ENCODE measurements around the gene BBS1. TPM values are rescaled to one million over a fixed set of nuclear protein-coding genes. Genes with fewer than 3 reads are reported as not detected.

The BBS1 gene
- total RNA-seq (2014; rRNA removed; shearing (Covaris generic)) = 22.4 and 28.0 TPM in 2 replicates

DNA sequence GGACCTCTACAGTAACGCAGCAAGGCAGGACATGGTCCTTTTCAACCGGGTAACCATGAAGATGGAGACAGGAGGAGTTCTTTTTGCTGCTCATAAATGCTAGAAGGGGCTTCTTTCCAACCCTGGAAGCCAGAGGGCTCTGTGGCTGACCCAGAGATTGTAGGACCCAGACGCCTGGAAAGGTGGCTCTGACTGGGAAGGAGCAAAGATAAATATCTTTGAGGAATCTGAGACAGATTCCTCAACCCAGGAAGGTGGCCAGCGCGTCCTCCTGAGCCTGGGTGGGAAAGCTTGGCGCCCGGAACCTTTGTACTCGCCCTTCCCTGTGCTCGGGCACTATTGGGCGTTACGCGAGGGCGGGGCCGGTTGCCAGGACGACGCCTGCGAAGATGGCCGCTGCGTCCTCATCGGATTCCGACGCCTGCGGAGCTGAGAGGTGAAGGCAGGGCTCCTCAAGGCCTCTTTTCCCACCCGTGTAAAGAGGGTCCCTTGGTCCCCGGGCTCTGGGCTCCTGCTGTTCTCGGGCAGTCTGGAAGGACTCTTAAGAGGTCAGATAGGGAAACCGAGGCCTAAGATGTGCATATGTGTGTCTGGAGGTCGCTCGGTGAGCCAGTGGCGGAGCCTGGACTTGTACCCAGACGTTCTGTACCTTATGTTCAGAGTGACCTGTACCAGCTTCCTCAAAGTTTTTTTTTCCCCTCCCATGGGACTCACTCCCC lies at the start of gene BBS1:
BBS1 (plus strand) TSS at position 365 of the 719 bp plus-strand sequence; CDS start at position 390, 25 bp downstream.

DNA sequence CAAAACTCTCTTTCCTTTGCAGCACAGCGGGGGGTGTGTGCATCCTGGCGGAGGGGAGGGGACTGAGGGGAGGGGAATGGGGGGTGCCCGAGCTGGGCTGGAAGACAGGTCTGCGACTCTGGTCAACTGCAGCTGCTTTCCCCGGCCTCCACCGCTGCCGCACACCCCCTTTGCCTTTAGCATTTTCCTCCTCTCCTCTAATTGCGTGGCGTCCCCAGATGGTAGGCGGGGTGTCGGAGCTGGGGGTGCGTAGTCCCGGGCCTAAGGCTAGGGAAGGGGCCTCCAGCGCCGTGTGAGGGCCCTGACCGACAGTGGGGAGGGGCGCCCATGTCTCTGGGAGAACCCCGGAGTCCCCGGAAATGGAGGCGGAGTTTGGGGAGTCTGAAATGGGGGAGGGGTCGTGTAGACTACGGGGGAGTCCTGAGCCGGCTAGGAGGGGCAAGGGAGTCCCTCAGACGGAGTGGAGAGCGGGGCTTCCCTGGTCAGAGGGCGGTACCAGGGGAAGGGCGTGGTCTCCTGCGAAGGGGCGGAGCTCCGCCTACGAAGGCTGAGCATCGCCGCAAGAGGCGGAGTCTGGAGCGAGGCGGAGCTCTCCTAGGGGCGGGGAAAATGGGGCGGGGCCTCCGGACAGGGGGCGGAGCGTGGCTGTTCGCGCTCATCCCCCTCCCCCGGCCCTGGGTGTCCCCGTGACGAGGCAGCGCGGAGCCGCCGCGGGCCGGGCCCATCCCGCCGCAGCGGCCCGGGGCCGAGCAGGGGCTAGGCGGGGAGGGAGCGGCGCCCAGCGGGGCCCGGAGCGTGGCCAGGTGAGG lies 44.0 kb upstream of the BBS1 start, which contains the start of gene PELI3:
PELI3 (plus strand) TSS at position 681 of the 809 bp plus-strand sequence. CDS start 1,224 bp downstream, outside the sequence.

DNA sequence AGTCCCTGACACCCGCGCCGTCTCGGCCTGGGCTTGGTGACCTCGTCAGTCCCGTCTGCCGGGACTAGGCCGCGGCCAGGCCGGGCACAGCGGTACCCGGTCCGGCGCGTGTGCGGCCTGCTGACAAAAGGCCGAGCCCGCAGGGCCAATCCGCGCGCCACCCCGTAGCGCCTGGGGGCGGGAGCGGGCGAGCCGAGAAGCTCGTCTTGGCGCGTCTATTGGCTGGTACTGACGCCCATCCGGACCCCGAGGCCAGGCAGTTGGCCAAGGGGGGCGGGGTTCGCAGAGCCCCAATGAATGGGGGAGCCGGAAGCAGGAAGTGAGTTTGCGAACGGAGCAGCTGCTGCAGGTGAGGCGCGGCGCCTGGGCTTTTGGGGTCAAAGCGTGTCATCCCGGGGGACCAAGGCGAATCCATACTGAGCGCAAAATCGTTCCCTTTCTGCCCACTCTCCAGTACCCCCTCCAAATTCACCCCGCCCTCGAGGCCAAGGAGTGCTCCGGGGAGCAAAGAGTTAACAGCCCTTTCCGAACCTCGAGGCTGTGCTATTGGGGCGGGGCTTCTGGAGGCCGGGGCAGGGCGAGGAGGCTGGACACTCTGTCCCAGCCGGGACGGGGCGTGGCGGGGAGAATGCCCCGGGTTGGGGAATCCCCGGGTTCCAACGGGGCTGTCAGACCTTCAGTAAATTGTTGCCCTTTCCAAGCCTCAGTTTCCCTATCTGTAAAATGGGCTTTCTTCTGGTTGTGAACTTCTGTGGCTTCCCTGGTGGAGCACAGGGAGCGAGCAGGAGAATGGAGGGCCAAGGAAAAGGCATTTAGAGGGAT lies 30.1 kb upstream of the BBS1 start, which contains the start of gene DPP3:
DPP3 (plus strand) TSS at position 318 of the 822 bp plus-strand sequence. CDS start 1,767 bp downstream, outside the sequence.

DNA sequence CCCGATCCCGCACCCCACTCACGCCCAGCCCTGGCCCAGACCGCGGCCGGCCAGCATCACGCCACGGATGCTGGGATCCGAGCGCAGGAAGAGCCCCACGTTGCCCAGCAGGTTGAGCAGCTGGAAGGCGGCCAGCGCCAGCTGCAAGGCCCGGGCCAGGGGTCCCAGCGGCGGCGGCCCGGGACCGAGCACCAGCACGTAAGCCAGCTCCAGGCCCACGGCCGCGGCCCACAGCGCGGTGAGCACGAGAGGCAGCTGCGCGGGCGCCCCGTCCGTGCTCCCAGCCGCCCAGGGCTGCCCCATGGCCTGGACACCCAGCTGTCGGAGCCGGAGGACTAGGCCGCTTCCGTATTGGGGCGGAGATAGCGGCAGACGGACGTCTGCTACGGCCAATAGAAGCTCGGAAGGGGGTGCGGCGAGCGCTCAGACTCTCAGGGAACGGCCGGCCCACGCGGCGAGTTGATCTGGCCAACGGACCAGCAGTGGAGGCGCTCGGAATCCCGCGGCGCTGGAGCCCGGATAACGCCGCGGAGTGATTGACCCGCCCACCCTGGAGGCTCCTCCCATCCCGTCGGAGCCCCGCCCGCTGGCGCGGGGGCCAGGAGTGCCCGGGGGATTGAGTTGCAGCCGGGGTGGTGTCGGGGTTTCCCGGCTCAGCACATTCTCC lies 35.4 kb downstream of the BBS1 start, which contains the start of gene ZDHHC24:
ZDHHC24 (minus strand) TSS at position 348 of the 667 bp plus-strand sequence; CDS start at position 303, 45 bp downstream.

DNA sequence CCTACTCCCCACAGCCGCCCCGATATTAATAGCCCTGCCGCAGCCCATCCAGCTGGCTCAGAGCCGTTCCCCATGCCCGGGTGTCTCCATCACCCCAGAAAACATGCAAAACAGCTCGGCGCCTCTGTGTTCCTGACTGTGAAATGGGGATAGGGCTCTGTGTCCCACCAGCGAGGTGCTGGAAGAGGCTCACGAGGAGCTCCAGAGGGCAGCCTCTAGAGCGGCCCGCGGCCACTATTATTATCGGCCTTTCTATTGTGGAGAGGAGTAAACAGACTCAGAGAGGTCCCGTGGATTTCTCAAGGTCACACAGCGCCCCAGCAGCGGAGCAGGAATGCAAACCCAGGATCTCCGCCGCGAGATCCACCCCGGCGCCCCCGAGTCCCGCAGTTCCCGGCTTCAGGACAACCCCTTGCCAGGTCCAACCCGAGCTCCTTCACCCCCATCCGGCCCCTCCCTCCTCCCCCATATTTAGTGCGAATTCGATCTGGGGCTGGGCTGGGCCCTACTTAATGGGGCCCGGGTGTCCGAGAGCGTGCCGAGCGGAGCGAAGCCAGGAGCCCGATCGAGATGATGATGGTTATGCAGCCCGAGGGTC lies 36.0 kb downstream of the BBS1 start, which contains the start of gene ACTN3:
ACTN3 (plus strand) TSS at position 536 of the 598 bp plus-strand sequence; CDS start at position 571, 35 bp downstream.

DNA sequence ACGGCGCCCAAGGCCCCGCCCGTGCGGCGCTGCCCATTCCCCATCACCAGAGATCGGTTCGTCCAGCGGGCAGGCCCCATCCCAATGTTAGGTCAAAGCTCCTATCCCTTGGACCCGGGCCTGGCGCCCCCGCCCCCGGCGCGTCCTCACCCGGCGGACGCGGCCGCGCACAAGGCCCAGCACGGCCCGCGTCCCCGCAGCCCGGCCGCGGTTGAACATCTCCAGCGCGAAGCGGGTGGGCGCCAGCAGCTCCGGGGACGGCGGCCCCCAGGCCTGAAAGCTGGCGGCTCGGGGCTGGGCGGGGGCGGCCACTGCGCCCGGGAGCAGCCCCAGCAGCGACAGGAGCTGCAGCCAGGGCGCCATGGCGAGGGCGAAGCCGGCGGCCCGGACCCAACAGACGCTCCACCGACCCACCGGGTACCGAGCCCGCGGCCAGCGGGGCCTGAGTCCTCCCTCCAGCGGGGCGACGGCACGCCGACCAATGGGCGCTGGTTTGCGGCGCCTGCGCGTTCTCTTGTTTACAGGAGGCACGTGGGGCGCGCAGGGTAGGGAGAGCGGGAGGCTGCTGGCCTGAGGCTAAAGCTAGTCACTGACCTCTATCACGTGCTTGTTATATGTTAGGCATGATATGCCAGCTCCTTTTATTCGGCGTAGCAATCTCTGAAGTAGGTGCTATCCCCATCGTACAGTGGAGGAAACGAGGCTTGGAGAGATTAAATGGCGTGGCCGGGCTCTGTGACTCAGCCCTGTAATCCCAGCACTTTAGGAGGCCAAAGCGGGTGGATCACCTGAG lies 57.9 kb downstream of the BBS1 start, which contains the start of gene CTSF:
CTSF (minus strand) TSS at position 483 of the 793 bp plus-strand sequence; CDS start at position 363, 120 bp downstream.

Other genes starting within 250 kb of the BBS1 start
- gene RAB1B, start 242.0 kb upstream of the BBS1 start, total RNA-seq (2014; rRNA removed; shearing (Covaris generic)) = 158 and 177 TPM in 2 replicates
- gene CNIH2, start 232.5 kb upstream of the BBS1 start, total RNA-seq (2014; rRNA removed; shearing (Covaris generic)) = 8.3 and 12.4 TPM in 2 replicates
- 105 and 132 TPM in 2 replicates for gene YIF1A, start 221.5 kb upstream of the BBS1 start, total RNA-seq (2014; rRNA removed; shearing (Covaris generic))
- 0.08 TPM in 1 of 2 replicates, not detected in the other for gene TMEM151A, start 218.7 kb upstream of the BBS1 start, total RNA-seq (2014; rRNA removed; shearing (Covaris generic))
- not detected in 2 replicates for gene CD248, start 193.6 kb upstream of the BBS1 start, total RNA-seq (2014; rRNA removed; shearing (Covaris generic))
- 43.6 and 47.2 TPM in 2 replicates for gene RIN1, start 174.2 kb upstream of the BBS1 start, total RNA-seq (2014; rRNA removed; shearing (Covaris generic))
- 67.3 and 77.0 TPM in 2 replicates for gene BRMS1, start 165.5 kb upstream of the BBS1 start, total RNA-seq (2014; rRNA removed; shearing (Covaris generic))
- gene B4GAT1, start 163.0 kb upstream of the BBS1 start, total RNA-seq (2014; rRNA removed; shearing (Covaris generic)) = 24.9 and 28.6 TPM in 2 replicates
- gene SLC29A2, start 138.9 kb upstream of the BBS1 start, total RNA-seq (2014; rRNA removed; shearing (Covaris generic)) = 4.5 and 6.0 TPM in 2 replicates
- not detected in 2 replicates for gene NPAS4, start 89.6 kb upstream of the BBS1 start, total RNA-seq (2014; rRNA removed; shearing (Covaris generic))
- gene MRPL11, start 71.8 kb upstream of the BBS1 start, total RNA-seq (2014; rRNA removed; shearing (Covaris generic)) = 109 and 113 TPM in 2 replicates
- 12.8 and 15.4 TPM in 2 replicates for gene PELI3, start 43.7 kb upstream of the BBS1 start, total RNA-seq (2014; rRNA removed; shearing (Covaris generic))
- 71.8 and 82.1 TPM in 2 replicates for gene DPP3, start 30.2 kb upstream of the BBS1 start, total RNA-seq (2014; rRNA removed; shearing (Covaris generic))
- 16.7 and 17.1 TPM in 2 replicates for gene ZDHHC24, start 35.4 kb downstream of the BBS1 start, total RNA-seq (2014; rRNA removed; shearing (Covaris generic))
- gene ACTN3, start 36.3 kb downstream of the BBS1 start, total RNA-seq (2014; rRNA removed; shearing (Covaris generic)) = not detected in 2 replicates
- gene CTSF, start 58.0 kb downstream of the BBS1 start, total RNA-seq (2014; rRNA removed; shearing (Covaris generic)) = 38.9 and 40.9 TPM in 2 replicates
- gene CCDC87, start 82.4 kb downstream of the BBS1 start, total RNA-seq (2014; rRNA removed; shearing (Covaris generic)) = 0.11 TPM in 1 of 2 replicates, not detected in the other
- 24.3 and 27.7 TPM in 2 replicates for gene CCS, start 82.5 kb downstream of the BBS1 start, total RNA-seq (2014; rRNA removed; shearing (Covaris generic))
- 69.1 and 71.7 TPM in 2 replicates for gene RBM14, start 106.0 kb downstream of the BBS1 start, total RNA-seq (2014; rRNA removed; shearing (Covaris generic))
- 102 and 124 TPM in 2 replicates for gene RBM4, start 128.1 kb downstream of the BBS1 start, total RNA-seq (2014; rRNA removed; shearing (Covaris generic))
- 15.4 and 24.4 TPM in 2 replicates for gene RBM4B, start 167.3 kb downstream of the BBS1 start, total RNA-seq (2014; rRNA removed; shearing (Covaris generic))
- 96.9 and 143 TPM in 2 replicates for gene SPTBN2, start 218.6 kb downstream of the BBS1 start, total RNA-seq (2014; rRNA removed; shearing (Covaris generic))

All from A375 (cell line).